Stimulated activated CD8-positive, alpha-beta memory T cell treated with anti-CD3 and anti-CD28 coated beads, Interleukin-12 subunit alpha, Interleukin-12 subunit beta, amount 100 ng/mL, for 24 hours (primary cell): Measurements from ENCODE around the gene YBX2.

ENCODE experiments used
- DNase-seq: peaks from one replicate; pipeline ENCODE4 v3.0.0-alpha.2; 2020; ENCODE audit errors: extremely low read depth

Gene YBX2

GRCh38 chr17:7304179-7304578 lies 9.7 kb upstream of the YBX2 start:
- no peak for DNase-seq

GRCh38 chr17:7296189-7296861 lies 1.9 kb upstream of the YBX2 start:
- DNase-seq, result no peak

GRCh38 chr17:7295230-7296180 lies 1.1 kb upstream of the YBX2 start:
- no peak for DNase-seq

GRCh38 chr17:7293816-7294613 lies 424 bp downstream of the YBX2 start:
- no peak for DNase-seq

- no peak for DNase-seq
These were observed 1.3 kb downstream of the YBX2 start for GRCh38 chr17:7293159-7293558.

DNA sequence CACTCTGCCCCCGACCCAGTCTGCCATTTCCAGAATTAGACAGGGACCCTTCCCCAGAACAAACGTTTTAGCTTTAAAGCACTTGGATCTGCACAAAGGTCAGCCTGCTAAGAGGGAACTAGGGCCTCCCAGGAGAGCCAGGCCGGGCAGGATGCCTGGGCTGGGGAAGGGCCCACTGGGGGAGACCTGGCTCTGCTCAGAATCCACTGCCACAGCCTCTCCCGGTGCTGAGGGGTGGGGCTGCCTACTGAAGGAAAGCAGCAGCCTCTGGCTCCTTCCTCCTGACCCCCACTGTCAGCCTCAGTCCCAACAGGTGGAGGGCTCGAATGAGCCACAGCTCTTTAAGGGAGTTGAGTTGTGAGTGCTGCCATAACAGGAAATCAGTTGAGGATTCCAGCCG lies 1.7 kb downstream of the YBX2 start:
- DNase-seq, result no peak

DNA sequence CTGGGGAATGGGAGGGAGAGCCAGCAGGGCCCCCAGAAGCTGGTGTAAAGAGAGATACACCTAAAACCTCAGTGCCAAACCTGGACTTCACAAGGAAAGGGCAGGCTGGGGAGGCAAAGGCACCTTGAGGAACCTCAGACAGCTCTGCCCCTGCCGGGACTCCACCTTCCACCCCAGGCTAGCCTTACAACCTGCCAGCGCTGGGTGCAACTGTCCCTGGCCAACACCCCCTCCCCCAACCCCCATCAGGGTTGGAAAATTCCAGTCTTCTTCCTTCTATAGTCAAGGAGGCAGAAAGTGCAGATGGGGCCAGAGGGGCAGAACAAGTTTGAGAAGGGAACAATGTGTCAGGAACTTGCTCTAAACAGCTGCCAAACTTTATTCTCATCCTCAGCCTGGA lies 2.2 kb downstream of the YBX2 start:
- no peak for DNase-seq

DNA sequence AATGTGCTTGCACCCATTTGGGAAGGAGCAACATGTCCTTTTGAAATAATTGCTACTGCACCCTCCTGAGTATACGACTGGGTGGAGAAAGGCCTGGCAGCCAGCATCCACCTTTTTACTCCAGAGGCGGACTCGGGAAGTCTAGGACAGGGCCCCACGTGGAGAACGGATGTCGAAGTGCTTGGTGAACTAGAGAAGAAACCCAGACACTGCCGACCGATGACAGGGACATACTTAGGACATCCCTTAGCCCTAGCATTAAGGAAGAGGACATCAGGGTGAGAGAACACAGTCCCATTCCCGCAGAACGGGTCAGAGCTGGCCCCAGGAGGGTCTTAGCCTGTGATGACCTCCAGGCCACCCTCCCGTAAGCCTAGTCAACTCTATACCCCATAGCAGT lies 3.8 kb downstream of the YBX2 start:
- no peak for DNase-seq

DNA sequence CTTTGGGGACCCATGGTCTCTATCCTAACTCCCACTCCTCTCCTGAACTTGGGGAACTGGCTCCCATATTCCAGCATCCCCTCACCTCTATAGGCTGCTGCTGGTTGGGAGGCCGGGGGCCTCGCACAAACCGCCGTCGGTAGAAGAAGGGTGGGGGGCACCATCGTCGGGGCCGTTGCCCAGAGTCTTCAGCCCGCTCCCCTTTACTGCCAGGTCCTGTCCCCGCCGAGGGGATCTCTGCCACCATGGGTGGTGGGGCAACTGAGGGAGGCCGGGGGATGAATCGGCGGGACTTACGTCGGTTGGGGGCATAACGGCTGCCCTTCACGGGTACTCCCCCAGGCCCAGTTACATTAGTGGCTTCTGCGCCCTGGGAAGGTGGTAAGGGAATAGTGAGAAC lies 4.3 kb downstream of the YBX2 start:
- no peak for DNase-seq

- DNase-seq, result no peak
These were observed 5.0 kb downstream of the YBX2 start for GRCh38 chr17:7289256-7290032.

DNA sequence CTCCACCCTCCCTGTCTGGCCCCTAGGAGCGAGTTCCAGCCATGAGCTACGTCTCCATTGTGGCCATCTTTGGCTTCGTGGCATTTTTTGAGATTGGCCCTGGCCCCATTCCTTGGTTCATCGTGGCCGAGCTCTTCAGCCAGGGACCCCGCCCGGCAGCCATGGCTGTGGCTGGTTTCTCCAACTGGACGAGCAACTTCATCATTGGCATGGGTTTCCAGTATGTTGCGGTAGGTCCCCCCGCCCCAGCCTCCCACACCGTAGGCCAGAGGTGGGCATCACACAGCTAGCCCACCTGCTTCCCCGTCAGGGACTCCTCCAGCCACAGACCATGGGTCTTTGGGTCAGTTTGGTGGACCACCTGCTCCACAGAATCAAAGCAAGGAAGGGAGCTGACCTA lies 8.8 kb downstream of the YBX2 start:
- no peak for DNase-seq

DNA sequence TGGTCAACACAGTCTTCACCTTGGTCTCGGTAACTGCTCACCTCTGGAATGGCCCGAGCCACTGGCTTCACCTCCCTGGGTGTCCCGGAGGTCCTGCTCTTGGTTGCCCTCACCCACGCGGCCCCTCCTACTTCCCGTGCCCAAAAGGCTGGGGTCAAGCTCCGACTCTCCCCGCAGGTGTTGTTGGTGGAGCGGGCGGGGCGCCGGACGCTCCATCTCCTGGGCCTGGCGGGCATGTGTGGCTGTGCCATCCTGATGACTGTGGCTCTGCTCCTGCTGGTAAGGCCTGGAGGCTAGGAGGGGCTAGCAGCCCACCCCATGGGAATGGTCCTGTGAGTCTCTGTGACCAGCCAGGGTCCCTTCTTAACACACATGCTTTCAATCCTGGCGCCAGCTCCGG lies 9.5 kb downstream of the YBX2 start:
- no peak for DNase-seq

DNA sequence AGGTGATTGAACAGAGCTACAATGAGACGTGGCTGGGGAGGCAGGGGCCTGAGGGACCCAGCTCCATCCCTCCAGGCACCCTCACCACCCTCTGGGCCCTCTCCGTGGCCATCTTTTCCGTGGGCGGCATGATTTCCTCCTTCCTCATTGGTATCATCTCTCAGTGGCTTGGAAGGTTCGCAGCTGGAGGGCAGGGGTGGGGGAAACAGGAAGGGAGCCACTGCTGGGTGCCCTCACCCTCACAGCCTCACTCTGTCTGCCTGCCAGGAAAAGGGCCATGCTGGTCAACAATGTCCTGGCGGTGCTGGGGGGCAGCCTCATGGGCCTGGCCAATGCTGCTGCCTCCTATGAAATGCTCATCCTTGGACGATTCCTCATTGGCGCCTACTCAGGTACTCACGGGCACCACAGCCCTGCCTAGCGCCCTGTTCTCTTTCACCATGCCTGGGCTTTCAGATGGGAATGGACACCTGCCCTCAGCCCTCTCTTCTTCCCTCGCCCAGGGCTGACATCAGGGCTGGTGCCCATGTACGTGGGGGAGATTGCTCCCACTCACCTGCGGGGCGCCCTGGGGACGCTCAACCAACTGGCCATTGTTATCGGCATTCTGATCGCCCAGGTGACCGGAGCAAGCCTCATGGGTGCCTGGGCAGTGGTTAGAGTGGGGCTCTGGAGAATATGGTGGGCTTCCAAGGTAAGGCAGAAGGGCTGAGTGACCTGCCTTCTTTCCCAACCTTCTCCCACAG lies 10.8 kb downstream of the YBX2 start:
- no peak for DNase-seq

DNA sequence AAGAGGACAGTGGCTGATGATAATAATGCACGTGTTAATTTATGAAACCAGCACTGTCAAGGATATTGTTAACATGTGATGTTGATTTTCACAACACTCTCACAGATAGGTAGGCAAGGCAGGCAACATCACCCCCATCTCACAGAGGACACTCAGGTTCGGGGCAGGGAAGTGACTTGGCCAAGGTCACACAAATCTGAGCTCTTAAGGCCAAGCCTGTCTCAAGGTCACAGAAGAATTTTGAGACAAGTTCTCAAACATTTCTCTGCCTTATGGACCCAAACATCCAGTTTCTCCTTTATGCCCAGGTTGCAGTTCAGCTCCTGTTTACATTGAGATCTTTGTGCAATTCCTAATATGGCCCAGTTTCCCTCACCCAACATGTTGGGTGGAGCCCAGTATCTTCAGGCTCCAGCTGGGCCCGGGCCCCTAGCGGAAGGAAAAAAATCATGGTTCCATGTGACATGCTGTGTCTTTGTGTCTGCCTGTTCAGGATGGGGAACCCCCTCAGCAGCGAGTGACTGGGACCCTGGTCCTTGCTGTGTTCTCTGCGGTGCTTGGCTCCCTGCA lies 11.6 kb downstream of the YBX2 start:
- DNase-seq, result no peak

GRCh38 chr17:7281953-7282751 lies 12.3 kb downstream of the YBX2 start:
- DNase-seq, result no peak

DNA sequence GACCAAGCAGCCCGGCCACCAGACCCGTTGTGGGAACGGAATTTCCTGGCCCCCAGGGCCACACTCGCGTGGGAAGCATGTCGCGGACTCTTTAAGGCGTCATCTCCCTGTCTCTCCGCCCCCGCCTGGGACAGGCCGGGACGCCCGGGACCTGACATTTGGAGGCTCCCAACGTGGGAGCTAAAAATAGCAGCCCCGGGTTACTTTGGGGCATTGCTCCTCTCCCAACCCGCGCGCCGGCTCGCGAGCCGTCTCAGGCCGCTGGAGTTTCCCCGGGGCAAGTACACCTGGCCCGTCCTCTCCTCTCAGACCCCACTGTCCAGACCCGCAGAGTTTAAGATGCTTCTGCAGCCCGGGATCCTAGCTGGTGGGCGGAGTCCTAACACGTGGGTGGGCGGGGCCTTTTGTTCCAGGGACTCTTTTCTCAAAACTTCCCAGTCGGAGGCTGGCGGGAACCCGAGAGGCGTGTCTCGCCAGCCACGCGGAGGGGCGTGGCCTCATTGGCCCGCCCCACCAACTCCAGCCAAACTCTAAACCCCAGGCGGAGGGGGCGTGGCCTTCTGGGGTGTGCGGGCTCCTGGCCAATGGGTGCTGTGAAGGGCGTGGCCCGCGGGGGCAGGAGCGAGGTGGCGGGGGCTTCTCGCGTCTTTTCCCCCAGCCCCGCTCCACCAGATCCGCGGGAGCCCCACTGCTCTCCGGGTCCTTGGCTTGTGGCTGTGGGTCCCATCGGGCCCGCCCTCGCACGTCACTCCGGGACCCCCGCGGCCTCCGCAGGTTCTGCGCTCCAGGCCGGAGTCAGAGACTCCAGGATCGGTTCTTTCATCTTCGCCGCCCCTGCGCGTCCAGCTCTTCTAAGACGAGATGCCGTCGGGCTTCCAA lies 13.1 kb downstream of the YBX2 start, which contains the start of gene SLC2A4:
Gene SLC2A4 (plus strand): TSS at position 645 of the 879 bp plus-strand sequence. CDS start 217 bp downstream, at position 862.
- peak; percentile 87 for DNase-seq

DNA sequence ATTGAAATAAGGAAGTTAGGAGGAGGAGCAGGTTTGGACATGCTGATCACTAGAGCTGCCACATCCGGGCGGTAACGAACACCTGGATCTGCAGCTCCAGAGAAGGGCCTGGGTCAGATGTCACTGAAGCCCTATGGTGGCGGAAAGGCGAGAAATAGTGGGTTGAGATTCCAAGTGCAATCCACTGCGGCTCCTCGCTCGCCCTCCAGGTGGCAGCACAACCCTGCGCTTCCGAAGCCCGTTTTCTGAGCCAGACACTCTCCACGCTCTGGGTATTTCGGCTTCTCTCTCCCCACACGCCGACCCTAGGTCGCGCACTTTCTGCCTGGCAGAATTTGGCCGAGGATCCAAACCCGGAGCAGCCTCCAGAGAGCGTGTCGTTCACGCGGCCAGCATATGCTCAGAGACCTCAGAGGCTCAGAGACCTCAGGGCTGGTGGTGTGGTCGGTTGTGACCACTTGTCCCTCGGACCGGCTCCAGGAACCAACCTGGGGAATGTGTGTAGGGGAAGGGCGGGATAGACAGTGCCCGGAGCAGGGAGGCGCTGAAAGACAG lies 13.8 kb downstream of the YBX2 start:
- DNase-seq, result peak; percentile 60

GRCh38 chr17:7279448-7279847 lies 15.0 kb downstream of the YBX2 start:
- DNase-seq, result no peak
